WTC11 (cell line): ENCODE results near the gene CEP104.

Experiments
- FOXK1 ChIP-seq: sonication (generic); formaldehyde crosslinking; IDR thresholded peaks from 2 replicates; pipeline ENCODE4 v1.8.0; 2022; ENCODE audit warnings: mild to moderate bottlenecking, moderate library complexity, missing genetic modification reagents
- SOX15 ChIP-seq: fragments of 250-450 bp; sonication (Bioruptor Pico); IDR thresholded peaks from 2 replicates; pipeline ENCODE4 v1.9.0; 2021; ENCODE audit warnings: mild to moderate bottlenecking
- ZBTB21 ChIP-seq: sonication (generic); formaldehyde crosslinking; IDR thresholded peaks from 2 replicates; pipeline ENCODE4 v1.8.1; 2023; ENCODE audit warnings: mild to moderate bottlenecking, missing genetic modification reagents, borderline replicate concordance
- ZNF121 ChIP-seq: sonication (generic); formaldehyde crosslinking; IDR thresholded peaks from 2 replicates; pipeline ENCODE4 v1.8.0; 2023; ENCODE audit warnings: missing genetic modification reagents
- TF ChIP-seq, protein P1 (sequence below): fragments of 200-600 bp; IDR thresholded peaks from 2 replicates; pipeline ENCODE4 v1.8.0; 2022; ENCODE audit warnings: antibody characterized with exemption

GRCh38 chr1:3884966-3885365 lies 28.0 kb upstream of the CEP104 start:
- TF ChIP-seq SOX15 (CRISPR knock-in tag): no peak
- TF ChIP-seq FOXK1 (CRISPR knock-in tag): no peak
- TF ChIP-seq, protein P1, sequence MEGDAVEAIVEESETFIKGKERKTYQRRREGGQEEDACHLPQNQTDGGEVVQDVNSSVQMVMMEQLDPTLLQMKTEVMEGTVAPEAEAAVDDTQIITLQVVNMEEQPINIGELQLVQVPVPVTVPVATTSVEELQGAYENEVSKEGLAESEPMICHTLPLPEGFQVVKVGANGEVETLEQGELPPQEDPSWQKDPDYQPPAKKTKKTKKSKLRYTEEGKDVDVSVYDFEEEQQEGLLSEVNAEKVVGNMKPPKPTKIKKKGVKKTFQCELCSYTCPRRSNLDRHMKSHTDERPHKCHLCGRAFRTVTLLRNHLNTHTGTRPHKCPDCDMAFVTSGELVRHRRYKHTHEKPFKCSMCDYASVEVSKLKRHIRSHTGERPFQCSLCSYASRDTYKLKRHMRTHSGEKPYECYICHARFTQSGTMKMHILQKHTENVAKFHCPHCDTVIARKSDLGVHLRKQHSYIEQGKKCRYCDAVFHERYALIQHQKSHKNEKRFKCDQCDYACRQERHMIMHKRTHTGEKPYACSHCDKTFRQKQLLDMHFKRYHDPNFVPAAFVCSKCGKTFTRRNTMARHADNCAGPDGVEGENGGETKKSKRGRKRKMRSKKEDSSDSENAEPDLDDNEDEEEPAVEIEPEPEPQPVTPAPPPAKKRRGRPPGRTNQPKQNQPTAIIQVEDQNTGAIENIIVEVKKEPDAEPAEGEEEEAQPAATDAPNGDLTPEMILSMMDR: no peak
- TF ChIP-seq ZNF121 (CRISPR knock-in tag): no peak
- TF ChIP-seq ZBTB21 (CRISPR knock-in tag): no peak
